K562 (cell line): ENCODE results near the gene ARHGEF7. TPM values are rescaled to one million over a fixed set of nuclear protein-coding genes. Genes with fewer than 3 reads are reported as not detected.

ENCODE experiments used
- ATAC-seq: fragments of 200-7000 bp; cut with Tn5 transposase; 3 replicates; pipeline ENCODE4 v1.9.1; 2020; ENCODE audit warnings: moderate library complexity
- BruUV-seq: library from RNA; stranded (reverse); fragments of 400-500 nt; replicated peaks from 2 replicates; lab custom pipeline; 2021; lab: Mats Ljungman, UMichigan
- CTCF ChIA-PET: fragments of 300-600 bp; formaldehyde crosslinking; extraction: SDS; loops from one replicate; lab custom pipeline; 2021; ENCODE audit warnings: low intra/inter-chr PET ratio; lab: Yijun Ruan, JAX
- POLR2A ChIA-PET: fragments of 300-600, 350-650 bp; sonication (Branson Sonifier 250); formaldehyde crosslinking; extraction: SDS; loops from one replicate; lab custom pipeline; 2021; ENCODE audit warnings: antibody characterized with exemption, inconsistent platforms; lab: Yijun Ruan, JAX
- DNase-seq, 4 experiments: peaks; one replicate each; pipeline versions ENCODE4 v3.0.0 to v3.0.0-alpha.2; 2011 to 2018; ENCODE audit warnings: low spot score in 3 of 4, mixed read lengths in 3 of 4; ENCODE audit errors: extremely low read depth in 1 of 4
- FAIRE-seq: peaks from 2 replicates; lab custom pipeline; 2011; peaks lifted over from hg19 to GRCh38; lab: Jason Lieb, UNC
- H2AFZ ChIP-seq: 2 replicates; pipeline ENCODE4 v1.6.0; 2011; ENCODE audit warnings: low read depth, low read length, control low read depth, inconsistent platforms
- H3K27ac ChIP-seq: fragments of 200-600 bp; 3 replicates; pipeline ENCODE4 v1.8.0; 2011; ENCODE audit warnings: low read depth, mild to moderate bottlenecking, control low read depth, inconsistent platforms, low read length, moderate library complexity, mixed read lengths; ENCODE audit errors: extremely low read depth
- H3K27me3 ChIP-seq, 2 experiments: fragments of 300-600 bp in 1 of 2; 2 replicates in 1 of 2; 3 replicates in 1 of 2; pipeline versions ENCODE4 v1.6.0 to v1.8.0; 2011; ENCODE audit warnings: inconsistent platforms in 2 of 2, low read length in 2 of 2, mild to moderate bottlenecking in 1 of 2, mixed read lengths in 1 of 2, moderate library complexity in 1 of 2; ENCODE audit not compliant: control insufficient read depth in 2 of 2, insufficient read depth in 2 of 2
- H3K36me3 ChIP-seq: fragments of 300-600 bp; 3 replicates; pipeline ENCODE4 v1.8.0; 2011; ENCODE audit warnings: mild to moderate bottlenecking, low read length, inconsistent platforms; ENCODE audit not compliant: control insufficient read depth, insufficient read depth
- H3K4me1 ChIP-seq, 2 experiments: fragments of 200-600 bp in 1 of 2; replicated peaks in 1 of 2; 2 replicates in 1 of 2; 3 replicates in 1 of 2; pipeline versions ENCODE4 v1.5.1 to v1.8.0; 2011; ENCODE audit warnings: inconsistent platforms in 2 of 2, low read length in 2 of 2, mild to moderate bottlenecking in 1 of 2, mixed read lengths in 1 of 2, moderate library complexity in 1 of 2; ENCODE audit not compliant: control insufficient read depth in 2 of 2, insufficient read depth in 2 of 2
- H3K4me2 ChIP-seq: 2 replicates; pipeline ENCODE4 v1.6.1; 2011; ENCODE audit warnings: low read length, control low read depth, inconsistent platforms, mixed read lengths; ENCODE audit not compliant: insufficient read depth
- H3K4me3 ChIP-seq: fragments of 200-600 bp; sonication (generic), shearing (Covaris generic); 2 replicates; pipeline ENCODE4 v1.5.1; 2016; ENCODE audit warnings: control low read depth, inconsistent platforms
- H3K79me2 ChIP-seq: fragments of 200-600 bp; 3 replicates; pipeline ENCODE4 v1.8.0; 2011; ENCODE audit warnings: low read length, inconsistent platforms; ENCODE audit not compliant: control insufficient read depth, insufficient read depth
- H3K9ac ChIP-seq, 2 experiments: 2 replicates each; pipeline versions ENCODE4 v1.6.0 to v1.6.1; 2011; ENCODE audit warnings: low read depth in 2 of 2, low read length in 2 of 2, control low read depth in 1 of 2, inconsistent platforms in 1 of 2, mild to moderate bottlenecking in 1 of 2, mixed read lengths in 1 of 2; ENCODE audit not compliant: insufficient read depth in 1 of 2
- H3K9me1 ChIP-seq: one replicate; pipeline ENCODE4 v1.6.0; 2011; ENCODE audit warnings: inconsistent platforms, mild to moderate bottlenecking, low read length, moderate library complexity; ENCODE audit not compliant: control insufficient read depth, insufficient read depth
- H3K9me3 ChIP-seq: replicated peaks from 2 replicates; pipeline ENCODE4 v1.5.1; 2011; ENCODE audit warnings: low read depth, low read length, inconsistent platforms; ENCODE audit not compliant: control insufficient read depth, insufficient read depth
- H4K20me1 ChIP-seq: replicated peaks from 2 replicates; pipeline ENCODE4 v1.6.1; 2011; ENCODE audit warnings: low read length, inconsistent platforms, mixed read lengths; ENCODE audit not compliant: control insufficient read depth, insufficient read depth
- ARID2 ChIP-seq: fragments of 450-650 bp; IDR thresholded peaks from 2 replicates; pipeline ENCODE4 v1.6.1; 2017; ENCODE audit warnings: antibody characterized with exemption, mild to moderate bottlenecking
- EWSR1 ChIP-seq: fragments of 450-650 bp; IDR thresholded peaks from 2 replicates; pipeline ENCODE4 v1.6.1; 2018; ENCODE audit warnings: borderline replicate concordance, mild to moderate bottlenecking, low read depth, moderate library complexity; ENCODE audit not compliant: partially characterized antibody
- FOS ChIP-seq: IDR thresholded peaks from 3 replicates; pipeline ENCODE4 v1.6.1; 2011; ENCODE audit not compliant: insufficient read length; ENCODE audit errors: extremely low read depth
- FOXP1 ChIP-seq: sonication (generic); formaldehyde crosslinking; IDR thresholded peaks from 2 replicates; pipeline ENCODE4 v1.8.0; 2022; ENCODE audit warnings: mild to moderate bottlenecking, missing genetic modification reagents
- MCM2 ChIP-seq: fragments of 450-650 bp; IDR thresholded peaks from 2 replicates; pipeline ENCODE4 v1.6.1; 2017; ENCODE audit warnings: low read depth, mild to moderate bottlenecking
- SOX6 ChIP-seq: fragments of 450-650 bp; IDR thresholded peaks from 2 replicates; pipeline ENCODE4 v1.6.1; 2014; ENCODE audit warnings: mild to moderate bottlenecking
- TSC22D4 ChIP-seq: fragments of 450-650 bp; IDR thresholded peaks from 2 replicates; pipeline ENCODE4 v1.6.1; 2016; ENCODE audit warnings: missing genetic modification characterization, missing biosample characterization, control low read depth
- ZNF764 ChIP-seq: fragments of 250-450 bp; sonication (Bioruptor Pico); IDR thresholded peaks from 2 replicates; pipeline ENCODE4 v1.4.0; 2020; ENCODE audit warnings: low read depth, mild to moderate bottlenecking, moderate library complexity
- ZNF79 ChIP-seq: fragments of 250-450 bp; sonication (Bioruptor Pico); IDR thresholded peaks from 2 replicates; pipeline ENCODE4 v1.4.0; 2020; ENCODE audit warnings: low read depth, mild to moderate bottlenecking, moderate library complexity
- ZSCAN32 ChIP-seq: fragments of 450-650 bp; formaldehyde crosslinking; IDR thresholded peaks from 2 replicates; pipeline ENCODE4 v1.4.0; 2020; ENCODE audit warnings: mild to moderate bottlenecking, moderate library complexity
- WGBS: fragments of 100-300 bp; shearing (Covaris generic); methylation state at CpG from one replicate; pipeline ENCODE4 v1.1.6; 2016; ENCODE audit warnings: low coverage, mixed read lengths; ENCODE audit not compliant: insufficient coverage; ENCODE audit errors: missing lambda C conversion rate; 5-methylcytosine and 5-hydroxymethylcytosine counted together
- in situ Hi-C: fragments of 300-500 bp; cut with MboI; formaldehyde crosslinking; loops from 4 replicates; pipeline ENCODE4 v1.15.0; 2018; ENCODE audit warnings: inconsistent platforms, mixed read lengths
- intact Hi-C: fragments of 100-400 bp; cut with micrococcal nuclease; formaldehyde crosslinking; loops from 2 replicates; pipeline ENCODE4 v1.14.2; 2022
- polyA plus RNA-seq, 8 experiments: library from polyadenylated mRNA; depleted of rRNA in 4 of 8; stranded (reverse) in 5 of 8; unstranded in 3 of 8; fragments of >200 nt; fragmentation: Nextera tagmentation in 2 of 8; fragmentation: Illumina TruSeq in 1 of 8; extraction: Ambion mirVana in 2 of 8; extraction: Trizol in 1 of 8; gene quantifications; 2 replicates each; pipeline versions ENCODE4 v1.2.1 to v1.2.3, GENCODE V29; 2011 to 2014; ENCODE audit warnings: inconsistent platforms in 1 of 8, missing spikeins in 1 of 8
- total RNA-seq, 7 experiments: library from RNA; depleted of rRNA in 6 of 7; stranded (reverse); fragments of >200 nt in 6 of 7; fragmentation: Illumina TruSeq in 2 of 7; extraction: Trizol in 2 of 7; gene quantifications; 2 replicates each; pipeline versions ENCODE4 v1.2.1 to v1.2.3, GENCODE V29; 2011 to 2021; ENCODE audit warnings: low replicate concordance in 1 of 7
- TF ChIP-seq, protein P1 (sequence below): fragments of 250-450 bp; sonication (Bioruptor Pico); IDR thresholded peaks from 2 replicates; pipeline ENCODE4 v1.9.0; 2021; ENCODE audit warnings: mild to moderate bottlenecking
- TF ChIP-seq, protein P2 (sequence below): fragments of 250-450 bp; sonication (Bioruptor Pico); IDR thresholded peaks from 2 replicates; pipeline ENCODE4 v1.4.0; 2020; ENCODE audit warnings: mild to moderate bottlenecking
- TF ChIP-seq, protein P3 (sequence below): fragments of 200-800 bp; sonication (Bioruptor generic); IDR thresholded peaks from 2 replicates; pipeline ENCODE4 v1.6.1; 2017; ENCODE audit warnings: missing genetic modification characterization, missing compliant biosample characterization

ARHGEF7 gene
- total and polyA plus RNA-seq, 9 of the 15 experiments (the other 6 are each of a cell fraction or from before 2014, with no cell fraction given) = 2.1 to 26.8 (median 17.5) TPM

DNA sequence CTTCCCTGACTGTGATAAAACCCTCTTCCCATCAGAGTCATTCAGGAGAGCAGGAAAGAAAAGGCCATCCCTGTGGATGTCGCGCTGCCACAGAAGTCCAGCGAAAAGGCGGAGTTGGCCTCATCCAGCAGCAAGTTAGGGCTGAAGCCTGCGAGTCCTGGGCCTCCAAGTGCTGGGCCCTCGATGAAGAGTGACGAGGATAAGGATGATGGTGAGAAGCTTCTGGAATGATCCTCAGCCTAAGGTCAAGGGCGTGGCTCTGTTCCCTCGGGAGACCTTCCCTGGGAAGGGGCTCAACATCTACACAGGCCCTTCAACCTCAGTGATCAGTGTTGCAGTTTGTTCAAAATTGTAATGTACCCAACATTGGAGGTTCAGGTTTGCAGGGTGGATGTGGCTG is 227.6 kb downstream of the ARHGEF7 start:
- intact Hi-C loops = no loop called here
- H3K27me3 ChIP-seq = peaks cover 3 to 71% of the 10 kb centered on the region in 2 experiments; a peak in 4 of 5 replicates
- in situ Hi-C loops = no loop called here
- DNase-seq = no peak
- no peaks in the 10 kb centered on the region for H3K9me1 ChIP-seq
- 0% methylated on average over 5 of the region's 9 CpGs for WGBS
- H3K79me2 ChIP-seq = no peaks in the 10 kb centered on the region
- TF ChIP-seq FOS = no peak
- TF ChIP-seq, protein P1, sequence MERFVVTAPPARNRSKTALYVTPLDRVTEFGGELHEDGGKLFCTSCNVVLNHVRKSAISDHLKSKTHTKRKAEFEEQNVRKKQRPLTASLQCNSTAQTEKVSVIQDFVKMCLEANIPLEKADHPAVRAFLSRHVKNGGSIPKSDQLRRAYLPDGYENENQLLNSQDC = no peak
- TF ChIP-seq EWSR1 = no peak
- TF ChIP-seq, protein P2, sequence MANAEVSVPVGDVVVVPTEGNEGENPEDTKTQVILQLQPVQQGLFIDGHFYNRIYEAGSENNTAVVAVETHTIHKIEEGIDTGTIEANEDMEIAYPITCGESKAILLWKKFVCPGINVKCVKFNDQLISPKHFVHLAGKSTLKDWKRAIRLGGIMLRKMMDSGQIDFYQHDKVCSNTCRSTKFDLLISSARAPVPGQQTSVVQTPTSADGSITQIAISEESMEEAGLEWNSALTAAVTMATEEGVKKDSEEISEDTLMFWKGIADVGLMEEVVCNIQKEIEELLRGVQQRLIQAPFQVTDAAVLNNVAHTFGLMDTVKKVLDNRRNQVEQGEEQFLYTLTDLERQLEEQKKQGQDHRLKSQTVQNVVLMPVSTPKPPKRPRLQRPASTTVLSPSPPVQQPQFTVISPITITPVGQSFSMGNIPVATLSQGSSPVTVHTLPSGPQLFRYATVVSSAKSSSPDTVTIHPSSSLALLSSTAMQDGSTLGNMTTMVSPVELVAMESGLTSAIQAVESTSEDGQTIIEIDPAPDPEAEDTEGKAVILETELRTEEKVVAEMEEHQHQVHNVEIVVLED = no peak
- no peak for TF ChIP-seq ARID2
- TF ChIP-seq SOX6 = no peak
- no peak for TF ChIP-seq FOXP1 (CRISPR knock-in tag)
- no peak for TF ChIP-seq MCM2
- no peak for TF ChIP-seq ZNF79 (CRISPR knock-in tag)
- TF ChIP-seq TSC22D4 (tag) = no peak
- no peak for TF ChIP-seq ZSCAN32 (CRISPR knock-in tag)
- TF ChIP-seq ZNF764 (CRISPR knock-in tag) = no peak
- TF ChIP-seq, protein P3, sequence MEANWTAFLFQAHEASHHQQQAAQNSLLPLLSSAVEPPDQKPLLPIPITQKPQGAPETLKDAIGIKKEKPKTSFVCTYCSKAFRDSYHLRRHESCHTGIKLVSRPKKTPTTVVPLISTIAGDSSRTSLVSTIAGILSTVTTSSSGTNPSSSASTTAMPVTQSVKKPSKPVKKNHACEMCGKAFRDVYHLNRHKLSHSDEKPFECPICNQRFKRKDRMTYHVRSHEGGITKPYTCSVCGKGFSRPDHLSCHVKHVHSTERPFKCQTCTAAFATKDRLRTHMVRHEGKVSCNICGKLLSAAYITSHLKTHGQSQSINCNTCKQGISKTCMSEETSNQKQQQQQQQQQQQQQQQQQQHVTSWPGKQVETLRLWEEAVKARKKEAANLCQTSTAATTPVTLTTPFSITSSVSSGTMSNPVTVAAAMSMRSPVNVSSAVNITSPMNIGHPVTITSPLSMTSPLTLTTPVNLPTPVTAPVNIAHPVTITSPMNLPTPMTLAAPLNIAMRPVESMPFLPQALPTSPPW (CRISPR knock-in tag) = no peak
- no peaks in the 10 kb centered on the region; a peak in 1 of 5 replicates for H3K4me1 ChIP-seq
- ChIA-PET CTCF (no interaction called here), POLR2A (no interaction called here)
- no TSS peak for BruUV-seq
- ATAC-seq = no peak
- no peaks in the 10 kb centered on the region for H3K9me3 ChIP-seq
- H3K27ac ChIP-seq = no peak overlapping the region
- no peak overlapping the region for H3K9ac ChIP-seq
- no peaks in the 10 kb centered on the region for H4K20me1 ChIP-seq
- H3K4me3 ChIP-seq = no peak overlapping the region
- H2AFZ ChIP-seq = no peak overlapping the region
- FAIRE-seq = no peak
- no peaks in the 10 kb centered on the region for H3K36me3 ChIP-seq
- no peak overlapping the region for H3K4me2 ChIP-seq
